H1 (cell line): Measurements from ENCODE around the gene NUDT9. TPM values are rescaled to one million over a fixed set of nuclear protein-coding genes. Genes with fewer than 3 reads are reported as not detected.

Experiments
- KDM4A ChIP-seq: IDR thresholded peaks from one replicate; pipeline ENCODE4 v1.7.1; 2012; ENCODE audit warnings: low read depth, mild to moderate bottlenecking, moderate library complexity, low read length, inconsistent platforms; ENCODE audit not compliant: severe bottlenecking
- SP1 ChIP-seq: IDR thresholded peaks from 2 replicates; pipeline ENCODE4 v1.6.1; 2011; ENCODE audit warnings: low read depth, low read length
- YY1 ChIP-seq: IDR thresholded peaks from 2 replicates; pipeline ENCODE4 v1.6.1; 2011; ENCODE audit warnings: low read depth, mild to moderate bottlenecking, low read length
- ZNF274 ChIP-seq: IDR thresholded peaks from 2 replicates; pipeline ENCODE4 v1.7.0; 2012; ENCODE audit warnings: low read length, borderline replicate concordance; ENCODE audit errors: extremely low read depth
- polyA plus RNA-seq, 7 experiments: library from polyadenylated mRNA; depleted of rRNA in 3 of 7; stranded (reverse) in 5 of 7; unstranded in 2 of 7; fragments of >200 nt in 5 of 7; fragments of 200-250 nt in 2 of 7; gene quantifications; 1 replicate in 5 of 7; 2 replicates in 1 of 7; 4 replicates in 1 of 7; pipeline versions ENCODE4 v1.2.1 to v1.2.3, GENCODE V29; 2011 to 2013; ENCODE audit warnings: missing spikeins in 2 of 7, mixed read lengths in 2 of 7
- total RNA-seq: library from RNA; stranded (reverse); fragmentation: NEBNext Ultra II Directional; extraction: Animal tissue kit (Norgen Biotek cat#: 25700); gene quantifications from 2 replicates; pipeline ENCODE4 v1.2.1, GENCODE V29; 2021

NUDT9 gene
- total and polyA plus RNA-seq, 2 of the 8 experiments (the other 6 are each of a cell fraction or from before 2014, with no cell fraction given): 13.2 to 27.6 TPM

DNA sequence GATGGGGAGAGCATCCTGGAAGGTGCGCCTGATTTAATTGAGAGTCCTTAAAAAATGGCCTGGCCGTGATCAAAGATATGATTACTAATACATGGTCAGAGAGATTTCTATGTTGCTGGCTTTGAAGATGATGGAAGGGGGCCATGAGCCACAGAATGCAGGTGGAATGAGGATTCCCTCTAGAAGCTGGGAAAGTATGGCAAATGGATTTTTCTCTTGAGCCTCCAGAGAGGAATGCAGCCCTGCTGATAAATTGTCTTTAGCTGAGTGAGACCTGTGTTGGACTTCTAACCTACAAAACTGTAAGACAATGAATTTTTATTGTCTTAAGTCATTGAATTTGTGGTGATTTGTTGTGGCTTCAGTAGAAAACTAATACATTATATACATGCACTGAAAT, 7.7 kb downstream of the NUDT9 start (continued):
- TF ChIP-seq YY1: no peak
- no peak for TF ChIP-seq SP1
- TF ChIP-seq KDM4A: no peak
- no peak for TF ChIP-seq ZNF274
- TF ChIP-seq, all 59 proteins: peak for 0
